ENCODE measurements around the gene ZNF503. TPM values are rescaled to one million over a fixed set of nuclear protein-coding genes. Genes with fewer than 3 reads are reported as not detected.

The ZNF503 gene
- total RNA-seq = 1 to 10 TPM; 8.9 to 9.8 TPM

GRCh38 chr10:75401569-75402485, at the start of gene ZNF503:
TSS of gene ZNF503 (minus strand) at chr10:75401764. CDS start at chr10:75401419, 345 bp downstream.
- Histone ChIP-seq H3K4me1 (peaks cover 0 to 42% of the 10 kb centered on the region in 2 donors), H3K36me3 (peaks cover 12% of the 10 kb centered on the region), H3K4me3 (peak within 1 kb of the TSS; percentile 91 to 97), H3K27ac (peak within 1 kb of the TSS; percentile 98 to 99), H3K27me3 (no peaks in the 10 kb centered on the region), H3K9me3 (no peaks in the 10 kb centered on the region)
- TF ChIP-seq CTCF (IDR thresholded peaks at IDR 0.05) = peak in 1 of 2 donors; percentile 22
- DNase-seq (ENCODE audit: low spot score) = peak; percentile 99

- Histone ChIP-seq H3K4me3 (no peak overlapping the region), H3K9me3 (no peaks in the 10 kb centered on the region), H3K27ac (no peak overlapping the region), H3K4me1 (peaks cover 0 to 12% of the 10 kb centered on the region in 2 donors), H3K36me3 (no peaks in the 10 kb centered on the region), H3K27me3 (no peaks in the 10 kb centered on the region)
- DNase-seq (ENCODE audit: low spot score) = no peak
- TF ChIP-seq CTCF (IDR thresholded peaks at IDR 0.05) = no peak
These were observed 49.4 kb upstream of the ZNF503 start for GRCh38 chr10:75450644-75451640.

- Histone ChIP-seq H3K27ac (no peak overlapping the region), H3K27me3 (no peaks in the 10 kb centered on the region), H3K4me1 (peaks cover 0 to 12% of the 10 kb centered on the region in 2 donors), H3K36me3 (no peaks in the 10 kb centered on the region), H3K9me3 (peaks cover 0 to 6% of the 10 kb centered on the region in 2 donors), H3K4me3 (no peak overlapping the region)
- no peak for TF ChIP-seq CTCF (IDR thresholded peaks at IDR 0.05)
- DNase-seq (ENCODE audit: low spot score) = no peak
These were observed 48.5 kb upstream of the ZNF503 start for GRCh38 chr10:75450075-75450445.

- no peak for TF ChIP-seq CTCF (IDR thresholded peaks at IDR 0.05)
- Histone ChIP-seq H3K27me3 (no peaks in the 10 kb centered on the region), H3K4me1 (peaks cover 0 to 12% of the 10 kb centered on the region in 2 donors), H3K27ac (no peak overlapping the region), H3K4me3 (no peak overlapping the region), H3K9me3 (peaks cover 0 to 11% of the 10 kb centered on the region in 2 donors), H3K36me3 (no peaks in the 10 kb centered on the region)
- no peak for DNase-seq (ENCODE audit: low spot score)
These were observed 48.0 kb upstream of the ZNF503 start for GRCh38 chr10:75449382-75450074.

GRCh38 chr10:75448166-75448565, 46.6 kb upstream of the ZNF503 start:
- Histone ChIP-seq H3K36me3 (no peaks in the 10 kb centered on the region), H3K4me3 (no peak overlapping the region), H3K9me3 (peaks cover 0 to 24% of the 10 kb centered on the region in 2 donors), H3K27me3 (no peaks in the 10 kb centered on the region), H3K4me1 (peaks cover 0 to 12% of the 10 kb centered on the region in 2 donors), H3K27ac (no peak overlapping the region)
- DNase-seq (ENCODE audit: low spot score) = no peak
- no peak for TF ChIP-seq CTCF (IDR thresholded peaks at IDR 0.05)
